IMR-90 (cell line): ENCODE results near the gene BLTP1. TPM values are rescaled to one million over a fixed set of nuclear protein-coding genes. Genes with fewer than 3 reads are reported as not detected.

Source experiments
- ATAC-seq: fragments of 200-7000 bp; cut with Tn5 transposase; 2 replicates; pipeline ENCODE4 v1.9.1; 2020; ENCODE audit warnings: low read depth, mild to moderate bottlenecking, moderate library complexity
- BruUV-seq: library from RNA; stranded (reverse); fragments of 400-500 nt; replicated peaks from 2 replicates; lab custom pipeline; 2021; lab: Mats Ljungman, UMichigan
- CTCF ChIA-PET: fragments of 300-600 bp; formaldehyde crosslinking; extraction: SDS; loops from one replicate; lab custom pipeline; 2021; ENCODE audit warnings: antibody characterized with exemption; lab: Yijun Ruan, JAX
- POLR2A ChIA-PET: fragments of 300-600 bp; sonication (Branson Sonifier 250); formaldehyde crosslinking; loops from one replicate; lab custom pipeline; 2022; ENCODE audit warnings: antibody characterized with exemption; ENCODE audit not compliant: unreplicated experiment; lab: Charles Lee
- DNase-seq: peaks from one replicate; pipeline ENCODE4 v3.0.0; 2013
- H2AFZ ChIP-seq: replicated peaks from 2 replicates; pipeline ENCODE3; 2013; ENCODE audit warnings: low read length, mild to moderate bottlenecking; ENCODE audit not compliant: poor library complexity
- H2AK5ac ChIP-seq: 2 replicates; pipeline ENCODE4 v1.6.1; 2013; ENCODE audit warnings: low read depth, low read length, inconsistent platforms
- H2AK9ac ChIP-seq: replicated peaks from 2 replicates; pipeline ENCODE3; 2013; ENCODE audit warnings: mild to moderate bottlenecking, low read depth, low read length, moderate library complexity; ENCODE audit not compliant: poor library complexity
- H2BK120ac ChIP-seq: 2 replicates; pipeline ENCODE4 v1.6.1; 2013; ENCODE audit warnings: low read depth, low read length, inconsistent platforms
- H2BK15ac ChIP-seq: 3 replicates; pipeline ENCODE4 v1.6.1; 2013; ENCODE audit warnings: low read depth, low read length, inconsistent platforms
- H2BK20ac ChIP-seq: 2 replicates; pipeline ENCODE4 v1.6.1; 2013; ENCODE audit warnings: low read depth, mild to moderate bottlenecking, inconsistent platforms, low read length, moderate library complexity
- H2BK5ac ChIP-seq: 2 replicates; pipeline ENCODE4 v1.6.1; 2013; ENCODE audit warnings: mild to moderate bottlenecking, low read depth, low read length, inconsistent platforms; ENCODE audit not compliant: poor library complexity, severe bottlenecking
- H3K14ac ChIP-seq: replicated peaks from 2 replicates; pipeline ENCODE4 v1.6.1; 2013; ENCODE audit warnings: low read depth, low read length, inconsistent platforms
- H3K18ac ChIP-seq: 2 replicates; pipeline ENCODE4 v1.6.1; 2013; ENCODE audit warnings: low read depth, low read length, control low read depth
- H3K23ac ChIP-seq: 2 replicates; pipeline ENCODE4 v1.6.1; 2013; ENCODE audit warnings: low read depth, low read length, inconsistent platforms
- H3K27ac ChIP-seq: 2 replicates; pipeline ENCODE4 v1.5.1; 2013; ENCODE audit warnings: mild to moderate bottlenecking, control low read depth, low read length; ENCODE audit not compliant: insufficient read depth
- H3K27me3 ChIP-seq: 2 replicates; pipeline ENCODE4 v1.6.1; 2013; ENCODE audit warnings: low read length; ENCODE audit not compliant: control insufficient read depth, insufficient read depth
- H3K36me3 ChIP-seq: 2 replicates; pipeline ENCODE4 v1.6.1; 2013; ENCODE audit warnings: low read length, mixed read lengths; ENCODE audit not compliant: control insufficient read depth, insufficient read depth
- H3K4ac ChIP-seq: 2 replicates; pipeline ENCODE4 v1.6.1; 2013; ENCODE audit warnings: low read depth, low read length, inconsistent platforms
- H3K4me1 ChIP-seq: 2 replicates; pipeline ENCODE4 v1.6.1; 2013; ENCODE audit warnings: low read length, mixed read lengths; ENCODE audit not compliant: control insufficient read depth, insufficient read depth
- H3K4me2 ChIP-seq: 2 replicates; pipeline ENCODE4 v1.6.1; 2013; ENCODE audit warnings: low read depth, mild to moderate bottlenecking, control low read depth, low read length, moderate library complexity
- H3K4me3 ChIP-seq: 2 replicates; pipeline ENCODE4 v1.5.1; 2013; ENCODE audit warnings: low read depth, mild to moderate bottlenecking, control low read depth, low read length, moderate library complexity; ENCODE audit not compliant: insufficient read depth
- H3K56ac ChIP-seq: 2 replicates; pipeline ENCODE4 v1.6.1; 2013; ENCODE audit warnings: low read length, inconsistent platforms; ENCODE audit not compliant: insufficient read depth; ENCODE audit errors: extremely low read depth
- H3K79me1 ChIP-seq, 2 experiments: 2 replicates each; pipeline ENCODE4 v1.6.1; 2013; ENCODE audit warnings: low read length in 2 of 2, inconsistent platforms in 1 of 2, low read depth in 1 of 2
- H3K9ac ChIP-seq: 2 replicates; pipeline ENCODE4 v1.6.1; 2013; ENCODE audit warnings: low read depth, low read length, control low read depth
- H3K9me1 ChIP-seq: 2 replicates; pipeline ENCODE4 v1.6.1; 2013; ENCODE audit warnings: low read length, inconsistent platforms; ENCODE audit not compliant: insufficient read depth
- H3K9me3 ChIP-seq: 2 replicates; pipeline ENCODE4 v1.6.1; 2013; ENCODE audit warnings: low read length; ENCODE audit not compliant: control insufficient read depth, insufficient read depth
- H4K20me1 ChIP-seq: 2 replicates; pipeline ENCODE4 v1.6.1; 2013; ENCODE audit warnings: low read length, inconsistent platforms; ENCODE audit not compliant: insufficient read depth
- H4K5ac ChIP-seq: 2 replicates; pipeline ENCODE4 v1.6.1; 2013; ENCODE audit warnings: mild to moderate bottlenecking, low read depth, low read length, control low read depth
- H4K8ac ChIP-seq, 2 experiments: 2 replicates each; pipeline ENCODE4 v1.6.1; 2013; ENCODE audit warnings: low read depth in 2 of 2, low read length in 2 of 2, control low read depth in 1 of 2, inconsistent platforms in 1 of 2
- H4K91ac ChIP-seq: 2 replicates; pipeline ENCODE4 v1.6.1; 2013; ENCODE audit warnings: low read depth, low read length, inconsistent platforms; ENCODE audit not compliant: insufficient read depth
- BHLHE40 ChIP-seq: fragments of 150-350 bp; IDR thresholded peaks from 2 replicates; pipeline ENCODE4 v1.6.1; 2016; ENCODE audit warnings: mild to moderate bottlenecking, low read depth, low read length
- CEBPB ChIP-seq: IDR thresholded peaks from 2 replicates; pipeline ENCODE4 v1.6.1; 2012; ENCODE audit warnings: low read depth, low read length, improper control_type of control experiment
- CTCF ChIP-seq: conservative IDR thresholded peaks from 2 replicates; pipeline ENCODE4 v1.5.1; 2012; ENCODE audit warnings: mild to moderate bottlenecking, low read depth, low read length, improper control_type of control experiment
- ELK1 ChIP-seq: fragments of 150-350 bp; IDR thresholded peaks from 2 replicates; pipeline ENCODE4 v1.6.1; 2016; ENCODE audit warnings: low read depth, mild to moderate bottlenecking, low read length, moderate library complexity, borderline replicate concordance
- FOS ChIP-seq: fragments of 150-350 bp; IDR thresholded peaks from 2 replicates; pipeline ENCODE4 v1.6.1; 2016; ENCODE audit warnings: low read depth, low read length
- MAFK ChIP-seq: IDR thresholded peaks from 2 replicates; pipeline ENCODE4 v1.6.1; 2012; ENCODE audit warnings: low read depth, low read length, improper control_type of control experiment
- NFE2L2 ChIP-seq: fragments of 150-350 bp; IDR thresholded peaks from 2 replicates; pipeline ENCODE4 v1.6.1; 2016; ENCODE audit warnings: low read depth, mild to moderate bottlenecking, low read length
- POLR2A ChIP-seq: IDR thresholded peaks from 2 replicates; pipeline ENCODE4 v1.6.1; 2012; ENCODE audit warnings: mild to moderate bottlenecking, low read depth, low read length
- RAD21 ChIP-seq: IDR thresholded peaks from 2 replicates; pipeline ENCODE4 v1.6.1; 2012; ENCODE audit warnings: low read length, improper control_type of control experiment
- USF2 ChIP-seq: fragments of 150-350 bp; IDR thresholded peaks from 2 replicates; pipeline ENCODE4 v1.6.1; 2017; ENCODE audit warnings: mild to moderate bottlenecking, antibody characterized with exemption, low read length, low read depth
- WGBS, 2 experiments: methylation state at CpG; one replicate each; pipeline versions ENCODE4 v1.1.5 to v1.1.7; 2013; ENCODE audit warnings: missing lambda C conversion rate in 2 of 2; ENCODE audit not compliant: insufficient read length in 1 of 2; ENCODE audit errors: extremely low coverage in 2 of 2; 5-methylcytosine and 5-hydroxymethylcytosine counted together
- dilution Hi-C: fragments of 300-500 bp; cut with HindIII; formaldehyde crosslinking; loops from one replicate; pipeline ENCODE4 v1.14.3; 2018; ENCODE audit warnings: low sequenced_read_pairs; ENCODE audit not compliant: unreplicated experiment
- in situ Hi-C: fragments of 300-500 bp; cut with MboI; formaldehyde crosslinking; loops from 3 replicates; pipeline ENCODE4 v1.14.3; 2019; ENCODE audit warnings: low sequenced_read_pairs, inconsistent platforms, mixed read lengths
- intact Hi-C: fragments of 100-400 bp; cut with micrococcal nuclease; formaldehyde crosslinking; loops from 2 replicates; pipeline ENCODE4 v1.10.0; 2022
- polyA plus RNA-seq, 3 experiments: library from polyadenylated mRNA; depleted of rRNA; stranded (reverse); fragments of >200 nt; gene quantifications; 2 replicates each; pipeline ENCODE4 v1.2.3, GENCODE V29; 2012; ENCODE audit warnings: low replicate concordance in 1 of 3
- total RNA-seq: library from RNA; depleted of rRNA; stranded (reverse); fragments of >200 nt; gene quantifications from 2 replicates; pipeline ENCODE4 v1.2.3, GENCODE V29; 2012

Gene BLTP1
- total and polyA plus RNA-seq, 2 of the 4 experiments (the other 2 are of a cell fraction) = 18.9 to 92.7 TPM

- in situ Hi-C loops (no loop called here), dilution Hi-C loops (no loop called here), intact Hi-C loops (no loop called here)
- Histone ChIP-seq H4K20me1 (no peaks in the 10 kb centered on the region), H3K27ac (no peak overlapping the region), H3K14ac (no peak overlapping the region), H2BK20ac (no peak overlapping the region), H3K4me3 (no peak overlapping the region), H3K4me1 (no peaks in the 10 kb centered on the region), H3K4ac (no peak overlapping the region), H3K9me3 (no peaks in the 10 kb centered on the region), H3K79me1 (no peaks in the 10 kb centered on the region), H2AFZ (no peak overlapping the region), H3K56ac (no peak overlapping the region), H3K36me3 (no peaks in the 10 kb centered on the region), H3K9ac (no peak overlapping the region), H4K5ac (no peak overlapping the region), H4K91ac (no peak overlapping the region), H3K27me3 (no peaks in the 10 kb centered on the region), H3K23ac (no peak overlapping the region), H3K4me2 (no peak overlapping the region), H2AK5ac (no peak overlapping the region), H4K8ac (no peak overlapping the region), H2BK5ac (no peak overlapping the region), H3K9me1 (no peaks in the 10 kb centered on the region), H2BK15ac (no peak overlapping the region), H3K18ac (no peak overlapping the region), H2AK9ac (no peak overlapping the region), H2BK120ac (no peak overlapping the region)
- DNase-seq = peak; percentile 3
- BruUV-seq = no TSS peak
- CTCF ChIA-PET = interaction anchor here (0.6 kb wide), 1 partner anchor 29 kb away, joined by 4 read pairs; no protein-coding TSS in a partner anchor
- POLR2A ChIA-PET = no interaction called here
- no peak for TF ChIP-seq FOS
- no peak for TF ChIP-seq USF2
- TF ChIP-seq MAFK = no peak
- no peak for TF ChIP-seq ELK1
- no peak for TF ChIP-seq CTCF
- no peak for TF ChIP-seq POLR2A
- TF ChIP-seq BHLHE40 = no peak
- no peak for TF ChIP-seq CEBPB
- no peak for TF ChIP-seq RAD21
- no peak for TF ChIP-seq NFE2L2
- no peak for ATAC-seq
- no CpG with 5 or more reads among the region's 1 CpG for WGBS, 2 experiments
Measured at GRCh38 chr4:122119739-122120138, 32.4 kb upstream of the BLTP1 start.
